HG03354 (cell line): ENCODE data around the gene OPALIN.
A peak's percentile ranks its signal among the peaks of the same experiment; 100 is the strongest.

ENCODE experiments used
- ATAC-seq: cut with Tn5 transposase; IDR thresholded peaks from one replicate; pipeline ENCODE4 v1.9.1; 2021; ENCODE audit warnings: mild to moderate bottlenecking; ENCODE audit not compliant: unreplicated experiment, poor library complexity, severe bottlenecking

The OPALIN gene

GRCh38 chr10:96374985-96375830 lies 16.4 kb upstream of the OPALIN start:
- peak; percentile 77 for ATAC-seq

GRCh38 chr10:96374639-96374984 lies 15.8 kb upstream of the OPALIN start:
- ATAC-seq, result no peak

- ATAC-seq, result no peak
These were observed 15.2 kb upstream of the OPALIN start for GRCh38 chr10:96374004-96374403.

- ATAC-seq, result no peak
These were observed 12.6 kb upstream of the OPALIN start for GRCh38 chr10:96371356-96371755.

GRCh38 chr10:96370584-96371157 lies 11.9 kb upstream of the OPALIN start:
- ATAC-seq, result no peak

- no peak for ATAC-seq
These were observed 11.2 kb upstream of the OPALIN start for GRCh38 chr10:96369890-96370583.

- no peak for ATAC-seq
These were observed 10.2 kb upstream of the OPALIN start for GRCh38 chr10:96368971-96369370.

GRCh38 chr10:96367470-96367869 lies 8.7 kb upstream of the OPALIN start:
- no peak for ATAC-seq

- no peak for ATAC-seq
These were observed 7.7 kb upstream of the OPALIN start for GRCh38 chr10:96366508-96366907.

GRCh38 chr10:96365571-96365970 lies 6.8 kb upstream of the OPALIN start:
- ATAC-seq, result no peak

GRCh38 chr10:96360766-96361165 lies 2.0 kb upstream of the OPALIN start:
- no peak for ATAC-seq

GRCh38 chr10:96360331-96360730 lies 1.5 kb upstream of the OPALIN start:
- no peak for ATAC-seq

- no peak for ATAC-seq
These were observed 814 bp upstream of the OPALIN start for GRCh38 chr10:96359616-96360015.

GRCh38 chr10:96357038-96357620 lies 1.7 kb downstream of the OPALIN start:
- no peak for ATAC-seq

- no peak for ATAC-seq
These were observed 6.2 kb downstream of the OPALIN start for GRCh38 chr10:96352582-96352981.

GRCh38 chr10:96352027-96352426 lies 6.8 kb downstream of the OPALIN start:
- no peak for ATAC-seq

GRCh38 chr10:96346295-96346694 lies 12.5 kb downstream of the OPALIN start:
- ATAC-seq, result no peak

GRCh38 chr10:96345222-96345621 lies 13.6 kb downstream of the OPALIN start:
- no peak for ATAC-seq

GRCh38 chr10:96344178-96344577 lies 14.6 kb downstream of the OPALIN start:
- ATAC-seq, result no peak

GRCh38 chr10:96342402-96342801 lies 16.4 kb downstream of the OPALIN start:
- no peak for ATAC-seq
